ENCODE results near the gene RTKN2. TPM values are rescaled to one million over a fixed set of nuclear protein-coding genes. Genes with fewer than 3 reads are reported as not detected.

RTKN2 gene
- total RNA-seq: 1 to 10 TPM; 1.3 to 5.8 (median 1.7) TPM

- H3K4me3 ChIP-seq: peak within 1 kb of the TSS; percentile 64 to 80 (median 74)
- no peaks in the 10 kb centered on the region for H3K27me3 ChIP-seq
- peak; percentile 59 to 90 (median 89) for DNase-seq
- no peak for TF ChIP-seq POLR2A (IDR thresholded peaks at IDR 0.05)
- no peak for TF ChIP-seq CTCF (IDR thresholded peaks at IDR 0.05)
- peak within 1 kb of the TSS in 3 of 4 donors; percentile 1 to 51 (median 48) for H3K27ac ChIP-seq
- H3K4me1 ChIP-seq: peaks cover 0 to 12% (median 2%) of the 10 kb centered on the region in 4 donors
- H3K9me3 ChIP-seq: no peaks in the 10 kb centered on the region
- H3K36me3 ChIP-seq: no peaks in the 10 kb centered on the region
Observed at GRCh38 chr10:62268399-62269114, at the start of gene RTKN2. TSS of gene RTKN2 (minus strand) at chr10:62268844. CDS start at chr10:62268610, 234 bp downstream.

GRCh38 chr10:62317257-62317656, 48.6 kb upstream of the RTKN2 start:
- no peaks in the 10 kb centered on the region for H3K27me3 ChIP-seq
- H3K36me3 ChIP-seq: no peaks in the 10 kb centered on the region
- no peak for DNase-seq
- H3K9me3 ChIP-seq: no peaks in the 10 kb centered on the region
- H3K27ac ChIP-seq: no peak overlapping the region
- H3K4me1 ChIP-seq: no peaks in the 10 kb centered on the region
- TF ChIP-seq CTCF (IDR thresholded peaks at IDR 0.05): no peak
- TF ChIP-seq POLR2A (IDR thresholded peaks at IDR 0.05): no peak
- H3K4me3 ChIP-seq: no peak overlapping the region

GRCh38 chr10:62309254-62309653, 40.6 kb upstream of the RTKN2 start:
- DNase-seq: no peak
- no peaks in the 10 kb centered on the region for H3K9me3 ChIP-seq
- H3K4me3 ChIP-seq: no peak overlapping the region
- no peaks in the 10 kb centered on the region for H3K36me3 ChIP-seq
- no peak overlapping the region for H3K27ac ChIP-seq
- no peaks in the 10 kb centered on the region for H3K27me3 ChIP-seq
- no peak for TF ChIP-seq POLR2A (IDR thresholded peaks at IDR 0.05)
- H3K4me1 ChIP-seq: no peaks in the 10 kb centered on the region

- Histone ChIP-seq H3K36me3 (no peaks in the 10 kb centered on the region), H3K4me1 (no peaks in the 10 kb centered on the region), H3K9me3 (no peaks in the 10 kb centered on the region), H3K27ac (no peak overlapping the region), H3K4me3 (no peak overlapping the region), H3K27me3 (no peaks in the 10 kb centered on the region)
- DNase-seq: no peak
- TF ChIP-seq CTCF (IDR thresholded peaks at IDR 0.05) (no peak), POLR2A (IDR thresholded peaks at IDR 0.05) (no peak)
Observed at GRCh38 chr10:62308101-62308500, 39.5 kb upstream of the RTKN2 start.

- H3K4me1 ChIP-seq: no peaks in the 10 kb centered on the region
- DNase-seq: no peak
- H3K4me3 ChIP-seq: no peak overlapping the region
- H3K36me3 ChIP-seq: no peaks in the 10 kb centered on the region
- no peak for TF ChIP-seq POLR2A (IDR thresholded peaks at IDR 0.05)
- no peak for TF ChIP-seq CTCF (IDR thresholded peaks at IDR 0.05)
- H3K27ac ChIP-seq: no peak overlapping the region
- H3K27me3 ChIP-seq: no peaks in the 10 kb centered on the region
- H3K9me3 ChIP-seq: no peaks in the 10 kb centered on the region
Observed at GRCh38 chr10:62307635-62308034, 39.0 kb upstream of the RTKN2 start.

- H3K36me3 ChIP-seq: no peaks in the 10 kb centered on the region
- TF ChIP-seq POLR2A (IDR thresholded peaks at IDR 0.05) (no peak), CTCF (IDR thresholded peaks at IDR 0.05) (no peak)
- DNase-seq: peak in 1 of 3 donors; percentile 20
- H3K27ac ChIP-seq: no peak overlapping the region
- no peaks in the 10 kb centered on the region for H3K9me3 ChIP-seq
- no peaks in the 10 kb centered on the region for H3K27me3 ChIP-seq
- no peak overlapping the region for H3K4me3 ChIP-seq
- no peaks in the 10 kb centered on the region for H3K4me1 ChIP-seq
Observed at GRCh38 chr10:62306663-62307062, 38.0 kb upstream of the RTKN2 start.

Measured in Peyer's patch (tissue), 4 donors.